ENCODE measurements around the gene C19orf18.

The C19orf18 gene

GRCh38 chr19:57954996-57955395 is 19.3 kb downstream of the C19orf18 start:
- TF ChIP-seq CTCF (IDR thresholded peaks at IDR 0.05; ENCODE audit: low read depth, low read length), result no peak
- no peak for DNase-seq

GRCh38 chr19:57949702-57950101 is 24.6 kb downstream of the C19orf18 start:
- Histone ChIP-seq H3K36me3 (no peaks in the 10 kb centered on the region), H3K27me3 (no peaks in the 10 kb centered on the region), H3K9me3 (no peaks in the 10 kb centered on the region), H3K4me3 (ENCODE audit: low read depth, low read length) (no peak overlapping the region), H3K4me1 (0 out of 2 replicates have a peak, but pooled peaks cover 2% of the 10 kb centered on the region)
- no peak for TF ChIP-seq CTCF (IDR thresholded peaks at IDR 0.05; ENCODE audit: low read depth, low read length)
- DNase-seq, result no peak

More at GRCh38 chr19:57954996-57955395, 19.3 kb downstream of the C19orf18 start:
- Histone ChIP-seq H3K9me3 (no peaks in the 10 kb centered on the region), H3K27me3 (no peaks in the 10 kb centered on the region), H3K4me3 (ENCODE audit: low read depth, low read length) (no peak overlapping the region), H3K4me1 (no peaks in the 10 kb centered on the region), H3K36me3 (no peaks in the 10 kb centered on the region)

- H3K27me3 ChIP-seq, result no peaks in the 10 kb centered on the region
- DNase-seq, result no peak
- H3K4me3 ChIP-seq (ENCODE audit: low read depth, low read length), result no peak overlapping the region
- H3K9me3 ChIP-seq, result no peaks in the 10 kb centered on the region
- H3K4me1 ChIP-seq, result 0 out of 2 replicates have a peak, but pooled peaks cover 2% of the 10 kb centered on the region
- TF ChIP-seq CTCF (IDR thresholded peaks at IDR 0.05; ENCODE audit: low read depth, low read length), result no peak
- H3K36me3 ChIP-seq, result peaks cover 1% of the 10 kb centered on the region
Measured at GRCh38 chr19:57949296-57949695, 25.0 kb downstream of the C19orf18 start.

- Histone ChIP-seq H3K36me3 (peaks cover 19% of the 10 kb centered on the region), H3K9me3 (no peaks in the 10 kb centered on the region), H3K4me3 (ENCODE audit: low read depth, low read length) (peak within 1 kb of the TSS; percentile 95), H3K4me1 (0 out of 2 replicates have a peak, but pooled peaks cover 2% of the 10 kb centered on the region), H3K27me3 (no peaks in the 10 kb centered on the region)
- DNase-seq, result peak; percentile 98
- peak; percentile 69 for TF ChIP-seq CTCF (IDR thresholded peaks at IDR 0.05; ENCODE audit: low read depth, low read length)
Measured at GRCh38 chr19:57947419-57948134, 26.8 kb downstream of the C19orf18 start, which contains the start of gene ZNF256. TSS of gene ZNF256 (minus strand) at chr19:57947706. CDS start at chr19:57947474, 232 bp downstream.

GRCh38 chr19:57947088-57947418 is 27.3 kb downstream of the C19orf18 start:
- Histone ChIP-seq H3K27me3 (no peaks in the 10 kb centered on the region), H3K4me1 (0 out of 2 replicates have a peak, but pooled peaks cover 2% of the 10 kb centered on the region), H3K9me3 (no peaks in the 10 kb centered on the region), H3K36me3 (peaks cover 24% of the 10 kb centered on the region), H3K4me3 (ENCODE audit: low read depth, low read length) (peak overlapping the region; percentile 95)
- peak; percentile 14 for DNase-seq
- no peak for TF ChIP-seq CTCF (IDR thresholded peaks at IDR 0.05; ENCODE audit: low read depth, low read length)

GRCh38 chr19:57946316-57946715 is 28.0 kb downstream of the C19orf18 start:
- H3K36me3 ChIP-seq, result peaks cover 31% of the 10 kb centered on the region
- H3K4me1 ChIP-seq, result 0 out of 2 replicates have a peak, but pooled peaks cover 2% of the 10 kb centered on the region
- H3K4me3 ChIP-seq (ENCODE audit: low read depth, low read length), result peak overlapping the region; percentile 95
- H3K27me3 ChIP-seq, result no peaks in the 10 kb centered on the region
- TF ChIP-seq CTCF (IDR thresholded peaks at IDR 0.05; ENCODE audit: low read depth, low read length), result no peak
- no peak for DNase-seq
- no peaks in the 10 kb centered on the region for H3K9me3 ChIP-seq

Data from BE2C (cell line).